ENCODE results near the gene TACO1. TPM values are rescaled to one million over a fixed set of nuclear protein-coding genes. Genes with fewer than 3 reads are reported as not detected.

TACO1 gene
- total and polyA plus RNA-seq, 2 donors (not counting 3 experiments of a cell fraction or from before 2014, with no cell fraction given): 24.7 to 31.7 TPM

- H3K9me1 ChIP-seq (replicated peaks; ENCODE audit: control insufficient read depth, extremely low read depth, insufficient read depth, low read length): no peaks in the 10 kb centered on the region
- POLR2A ChIA-PET: no interaction called here
- H3K9ac ChIP-seq (replicated peaks; ENCODE audit: extremely low read depth, insufficient read depth, low read length): no peak overlapping the region
- no peak overlapping the region for H3K4me3 ChIP-seq (replicated peaks in 1 of 3; ENCODE audit: insufficient read depth in 1 of 3, low read depth in 1 of 3, low read length in 3 of 3)
- H3K36me3 ChIP-seq (ENCODE audit: control insufficient read depth in 2 of 2, extremely low read depth in 1 of 2, insufficient read depth in 2 of 2, low read length in 2 of 2): no peaks in the 10 kb centered on the region
- H3K27me3 ChIP-seq (ENCODE audit: control insufficient read depth in 2 of 2, insufficient read depth in 2 of 2, low read length in 2 of 2): no peaks in the 10 kb centered on the region
- TF ChIP-seq POLR2AphosphoS5 (IDR thresholded peaks at IDR 0.05; ENCODE audit: insufficient read depth, low read depth, low read length): no peak
- TF ChIP-seq FOS (IDR thresholded peaks at IDR 0.05; ENCODE audit: borderline replicate concordance, insufficient read depth, low read length): peak; percentile 63
- TF ChIP-seq JUN (IDR thresholded peaks at IDR 0.05; ENCODE audit: borderline replicate concordance, insufficient read depth, insufficient read length, low read depth): peak; percentile 49
- TF ChIP-seq MYC (IDR thresholded peaks at IDR 0.05; ENCODE audit: low read depth, low read length): no peak
- TF ChIP-seq GATA2 (IDR thresholded peaks at IDR 0.05; ENCODE audit: insufficient read depth, insufficient read length, low read depth, low read length): peak; percentile 94
- peak; percentile 58 for DNase-seq (ENCODE audit: low read depth, low spot score)
- CTCF ChIA-PET: interaction anchor here (0.9 to 2.8 kb wide), 5 partner anchors 20 to 165 kb away, joined by 3 to 18 read pairs (median 6); no protein-coding TSS in a partner anchor
- FAIRE-seq: peak; percentile 94
- BruUV-seq (replicated peaks): no TSS peak
- peaks cover 13% of the 10 kb centered on the region for H3K4me1 ChIP-seq (ENCODE audit: control insufficient read depth, extremely low read depth, insufficient read depth, low read length)
- H4K20me1 ChIP-seq (replicated peaks; ENCODE audit: control insufficient read depth, extremely low read depth, insufficient read depth, low read length): peaks cover 2% of the 10 kb centered on the region
- intact Hi-C loops (cut with micrococcal nuclease): no loop called here
- peak overlapping the region; percentile 22 for H3K4me2 ChIP-seq (ENCODE audit: insufficient read depth, low read length)
- H2AFZ ChIP-seq (ENCODE audit: low read depth, low read length): no peak overlapping the region
- H3K27ac ChIP-seq (ENCODE audit: insufficient read depth, low read depth, low read length): no peak overlapping the region
- dilution Hi-C loops (cut with MboI; ENCODE audit: extremely low pct_ligation_motif_present, low sequenced_read_pairs): no loop called here
- no peaks in the 10 kb centered on the region for H3K9me3 ChIP-seq (replicated peaks; ENCODE audit: control insufficient read depth, insufficient read depth, low read length)
- peaks cover 76% of the 10 kb centered on the region for H3K79me2 ChIP-seq (ENCODE audit: control insufficient read depth, insufficient read depth, low read length)
Measured at GRCh38 chr17:63571632-63572310, 28.9 kb upstream of the TACO1 start.

DNA sequence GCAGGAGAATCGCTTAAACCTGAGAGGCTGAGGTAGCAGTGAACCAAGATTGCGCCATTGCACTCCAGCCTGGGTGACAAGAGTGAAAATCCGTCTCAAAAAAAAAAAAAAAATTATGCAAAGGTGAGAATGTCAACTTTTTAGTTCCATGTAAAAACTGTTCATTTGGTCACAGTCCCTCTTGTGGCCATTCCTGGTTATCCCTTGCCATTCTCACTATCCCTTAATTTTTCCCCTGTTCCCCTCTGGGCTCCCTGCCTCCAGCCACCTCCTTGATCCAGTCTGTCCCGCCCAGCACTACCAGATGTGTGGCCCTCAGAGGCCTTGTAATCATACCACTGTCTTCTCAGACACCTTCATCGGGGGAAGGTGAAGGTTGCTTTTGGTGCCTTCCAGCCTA, 27.1 kb upstream of the TACO1 start:
- Histone ChIP-seq H3K27me3 (ENCODE audit: control insufficient read depth in 2 of 2, insufficient read depth in 2 of 2, low read length in 2 of 2) (no peaks in the 10 kb centered on the region), H3K4me3 (replicated peaks in 1 of 3; ENCODE audit: insufficient read depth in 1 of 3, low read depth in 1 of 3, low read length in 3 of 3) (no peak overlapping the region), H3K27ac (ENCODE audit: insufficient read depth, low read depth, low read length) (no peak overlapping the region), H2AFZ (ENCODE audit: low read depth, low read length) (no peak overlapping the region), H3K79me2 (ENCODE audit: control insufficient read depth, insufficient read depth, low read length) (peaks cover 67% of the 10 kb centered on the region), H3K9me1 (replicated peaks; ENCODE audit: control insufficient read depth, extremely low read depth, insufficient read depth, low read length) (no peaks in the 10 kb centered on the region), H3K36me3 (ENCODE audit: control insufficient read depth in 2 of 2, extremely low read depth in 1 of 2, insufficient read depth in 2 of 2, low read length in 2 of 2) (no peaks in the 10 kb centered on the region), H3K9ac (replicated peaks; ENCODE audit: extremely low read depth, insufficient read depth, low read length) (no peak overlapping the region), H3K9me3 (replicated peaks; ENCODE audit: control insufficient read depth, insufficient read depth, low read length) (no peaks in the 10 kb centered on the region), H3K4me2 (ENCODE audit: insufficient read depth, low read length) (no peak overlapping the region), H4K20me1 (replicated peaks; ENCODE audit: control insufficient read depth, extremely low read depth, insufficient read depth, low read length) (no peaks in the 10 kb centered on the region), H3K4me1 (ENCODE audit: control insufficient read depth, extremely low read depth, insufficient read depth, low read length) (peaks cover 13% of the 10 kb centered on the region)
- CTCF ChIA-PET: interaction anchor here (0.7 to 2.8 kb wide), 4 partner anchors 13 to 167 kb away, joined by 3 to 18 read pairs (median 4); no protein-coding TSS in a partner anchor
- POLR2A ChIA-PET: no interaction called here
- no peak for DNase-seq (ENCODE audit: low read depth, low spot score)
- intact Hi-C loops (cut with micrococcal nuclease): loop anchor here (1.0 kb wide), 1 partner anchor 148 kb away; no protein-coding TSS in a partner anchor
- peak; percentile 44 for FAIRE-seq
- BruUV-seq (replicated peaks): no TSS peak
- TF ChIP-seq CTCF (IDR thresholded peaks at IDR 0.05; ENCODE audit: extremely low read depth in 1 of 2, insufficient read depth in 1 of 2, low read depth in 1 of 2, low read length in 2 of 2) (peak; percentile 27 to 33), GATA2 (IDR thresholded peaks at IDR 0.05; ENCODE audit: insufficient read depth, insufficient read length, low read depth, low read length) (no peak)
- dilution Hi-C loops (cut with MboI; ENCODE audit: extremely low pct_ligation_motif_present, low sequenced_read_pairs): no loop called here
